HepG2 (cell line): ENCODE results near the gene RNF6. TPM values are rescaled to one million over a fixed set of nuclear protein-coding genes. Genes with fewer than 3 reads are reported as not detected.

ENCODE experiments used
- NCOR1 ChIP-seq: fragments of 200-600 bp; sonication (generic); IDR thresholded peaks from 2 replicates; pipeline ENCODE4 v1.7.0; 2017; ENCODE audit warnings: antibody characterized with exemption, low read length, borderline replicate concordance
- ZBTB20 ChIP-seq: sonication (generic); formaldehyde crosslinking; IDR thresholded peaks from 2 replicates; pipeline ENCODE4 v1.8.1; 2023; ENCODE audit warnings: missing genetic modification reagents, low read depth, mild to moderate bottlenecking, borderline replicate concordance
- polyA plus RNA-seq, 8 experiments: library from polyadenylated mRNA; depleted of rRNA in 3 of 8; stranded (reverse) in 7 of 8; unstranded in 1 of 8; fragments of >200 nt; fragmentation: Illumina TruSeq in 4 of 8; extraction: Trizol in 4 of 8; gene quantifications; 2 replicates each; pipeline versions ENCODE4 v1.2.1 to v1.2.3, GENCODE V29; 2011 to 2016; ENCODE audit warnings: low read depth in 4 of 8, missing spikeins in 1 of 8, mixed read lengths in 1 of 8; ENCODE audit not compliant: insufficient read depth in 1 of 8
- total RNA-seq, 5 experiments: library from RNA; depleted of rRNA; stranded (reverse); fragments of >200 nt; fragmentation: Illumina TruSeq; extraction: Trizol; gene quantifications; 2 replicates each; pipeline ENCODE4 v1.2.3, GENCODE V29; 2016; ENCODE audit warnings: low read depth in 1 of 5
- TF ChIP-seq, protein P1 (sequence below): sonication (generic); formaldehyde crosslinking; IDR thresholded peaks from 2 replicates; pipeline ENCODE4 v1.4.0; 2020; ENCODE audit warnings: missing genetic modification reagents
- TF ChIP-seq, protein P2 (sequence below), 2 experiments: fragments of 450-650 bp in 1 of 2; sonication (generic) in 1 of 2; formaldehyde crosslinking in 1 of 2; IDR thresholded peaks; 2 replicates each; pipeline versions ENCODE4 v1.6.1 to v1.8.0; 2016 to 2022; ENCODE audit warnings: antibody characterized with exemption in 1 of 2, mild to moderate bottlenecking in 1 of 2, missing genetic modification reagents in 1 of 2
- TF ChIP-seq, protein P3 (sequence below): sonication (generic); formaldehyde crosslinking; conservative IDR thresholded peaks from 2 replicates; pipeline ENCODE4 v1.4.0; 2020; ENCODE audit warnings: mild to moderate bottlenecking, missing genetic modification reagents, moderate library complexity
- TF ChIP-seq, protein P4 (sequence below): sonication (generic); formaldehyde crosslinking; IDR thresholded peaks from 2 replicates; pipeline ENCODE4 v1.5.1; 2020; ENCODE audit warnings: missing genetic modification reagents, mild to moderate bottlenecking, borderline replicate concordance

RNF6 gene
- total and polyA plus RNA-seq, 2 of the 13 experiments (the other 11 are each of a cell fraction or from before 2014, with no cell fraction given) = 14.6 to 36.8 TPM

DNA sequence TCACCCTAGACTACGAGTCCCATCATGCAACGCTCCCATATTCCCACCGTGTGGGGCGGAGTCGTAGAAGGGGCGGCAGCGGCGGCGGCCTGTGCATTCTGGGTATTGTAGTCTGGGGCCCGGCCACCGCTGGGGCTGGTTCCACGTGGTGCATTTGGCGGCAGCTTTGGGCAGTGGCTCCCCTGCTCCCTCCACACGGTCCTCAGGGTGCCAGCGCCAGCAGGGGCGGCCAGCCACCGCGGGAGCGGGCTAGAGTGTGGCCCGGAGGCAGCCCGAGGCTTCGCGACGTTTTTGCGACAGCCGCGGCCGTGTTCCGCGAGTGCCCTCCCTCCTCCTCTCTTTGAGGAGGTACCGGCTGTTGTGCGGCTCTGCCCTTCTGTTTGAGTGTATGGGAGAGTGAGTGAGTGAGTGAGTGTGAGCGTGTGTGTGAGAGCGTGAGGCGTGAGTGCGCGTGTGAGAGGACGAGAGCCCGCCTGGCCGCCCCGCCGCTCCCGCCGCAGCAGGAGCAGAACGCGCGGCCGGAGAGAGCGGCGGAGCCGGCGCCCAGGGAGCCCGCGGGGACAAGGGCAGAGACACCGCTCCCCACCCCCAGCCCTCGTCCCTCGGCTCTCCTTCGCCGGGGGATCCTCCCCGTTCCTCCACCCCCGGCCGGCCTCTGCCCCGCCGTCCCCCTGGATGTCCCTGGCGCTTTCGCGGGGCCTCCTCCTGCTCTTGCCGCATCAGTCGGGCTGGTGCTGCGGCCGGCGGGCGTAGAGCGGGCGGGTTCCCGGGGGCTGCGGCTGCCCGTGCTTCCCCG lies 31.9 kb upstream of the RNF6 start, which contains the start of gene CDK8 (continued):
- TF ChIP-seq NCOR1 = no peak
- no peak for TF ChIP-seq ZBTB20 (CRISPR knock-in tag)
- TF ChIP-seq, protein P1, sequence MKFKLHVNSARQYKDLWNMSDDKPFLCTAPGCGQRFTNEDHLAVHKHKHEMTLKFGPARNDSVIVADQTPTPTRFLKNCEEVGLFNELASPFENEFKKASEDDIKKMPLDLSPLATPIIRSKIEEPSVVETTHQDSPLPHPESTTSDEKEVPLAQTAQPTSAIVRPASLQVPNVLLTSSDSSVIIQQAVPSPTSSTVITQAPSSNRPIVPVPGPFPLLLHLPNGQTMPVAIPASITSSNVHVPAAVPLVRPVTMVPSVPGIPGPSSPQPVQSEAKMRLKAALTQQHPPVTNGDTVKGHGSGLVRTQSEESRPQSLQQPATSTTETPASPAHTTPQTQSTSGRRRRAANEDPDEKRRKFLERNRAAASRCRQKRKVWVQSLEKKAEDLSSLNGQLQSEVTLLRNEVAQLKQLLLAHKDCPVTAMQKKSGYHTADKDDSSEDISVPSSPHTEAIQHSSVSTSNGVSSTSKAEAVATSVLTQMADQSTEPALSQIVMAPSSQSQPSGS (CRISPR knock-in tag) = 0 out of 2 replicates have a peak, but pooled peaks have one; percentile 36
- TF ChIP-seq, protein P2, sequence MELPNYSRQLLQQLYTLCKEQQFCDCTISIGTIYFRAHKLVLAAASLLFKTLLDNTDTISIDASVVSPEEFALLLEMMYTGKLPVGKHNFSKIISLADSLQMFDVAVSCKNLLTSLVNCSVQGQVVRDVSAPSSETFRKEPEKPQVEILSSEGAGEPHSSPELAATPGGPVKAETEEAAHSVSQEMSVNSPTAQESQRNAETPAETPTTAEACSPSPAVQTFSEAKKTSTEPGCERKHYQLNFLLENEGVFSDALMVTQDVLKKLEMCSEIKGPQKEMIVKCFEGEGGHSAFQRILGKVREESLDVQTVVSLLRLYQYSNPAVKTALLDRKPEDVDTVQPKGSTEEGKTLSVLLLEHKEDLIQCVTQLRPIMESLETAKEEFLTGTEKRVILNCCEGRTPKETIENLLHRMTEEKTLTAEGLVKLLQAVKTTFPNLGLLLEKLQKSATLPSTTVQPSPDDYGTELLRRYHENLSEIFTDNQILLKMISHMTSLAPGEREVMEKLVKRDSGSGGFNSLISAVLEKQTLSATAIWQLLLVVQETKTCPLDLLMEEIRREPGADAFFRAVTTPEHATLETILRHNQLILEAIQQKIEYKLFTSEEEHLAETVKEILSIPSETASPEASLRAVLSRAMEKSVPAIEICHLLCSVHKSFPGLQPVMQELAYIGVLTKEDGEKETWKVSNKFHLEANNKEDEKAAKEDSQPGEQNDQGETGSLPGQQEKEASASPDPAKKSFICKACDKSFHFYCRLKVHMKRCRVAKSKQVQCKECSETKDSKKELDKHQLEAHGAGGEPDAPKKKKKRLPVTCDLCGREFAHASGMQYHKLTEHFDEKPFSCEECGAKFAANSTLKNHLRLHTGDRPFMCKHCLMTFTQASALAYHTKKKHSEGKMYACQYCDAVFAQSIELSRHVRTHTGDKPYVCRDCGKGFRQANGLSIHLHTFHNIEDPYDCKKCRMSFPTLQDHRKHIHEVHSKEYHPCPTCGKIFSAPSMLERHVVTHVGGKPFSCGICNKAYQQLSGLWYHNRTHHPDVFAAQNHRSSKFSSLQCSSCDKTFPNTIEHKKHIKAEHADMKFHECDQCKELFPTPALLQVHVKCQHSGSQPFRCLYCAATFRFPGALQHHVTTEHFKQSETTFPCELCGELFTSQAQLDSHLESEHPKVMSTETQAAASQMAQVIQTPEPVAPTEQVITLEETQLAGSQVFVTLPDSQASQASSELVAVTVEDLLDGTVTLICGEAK (IDR thresholded peaks at IDR 0.05) = no peak
- TF ChIP-seq, protein P2 (CRISPR knock-in tag; IDR thresholded peaks at IDR 0.05) = peak; percentile 69; the same call in 1 of the 2 replicates
- TF ChIP-seq, protein P3, sequence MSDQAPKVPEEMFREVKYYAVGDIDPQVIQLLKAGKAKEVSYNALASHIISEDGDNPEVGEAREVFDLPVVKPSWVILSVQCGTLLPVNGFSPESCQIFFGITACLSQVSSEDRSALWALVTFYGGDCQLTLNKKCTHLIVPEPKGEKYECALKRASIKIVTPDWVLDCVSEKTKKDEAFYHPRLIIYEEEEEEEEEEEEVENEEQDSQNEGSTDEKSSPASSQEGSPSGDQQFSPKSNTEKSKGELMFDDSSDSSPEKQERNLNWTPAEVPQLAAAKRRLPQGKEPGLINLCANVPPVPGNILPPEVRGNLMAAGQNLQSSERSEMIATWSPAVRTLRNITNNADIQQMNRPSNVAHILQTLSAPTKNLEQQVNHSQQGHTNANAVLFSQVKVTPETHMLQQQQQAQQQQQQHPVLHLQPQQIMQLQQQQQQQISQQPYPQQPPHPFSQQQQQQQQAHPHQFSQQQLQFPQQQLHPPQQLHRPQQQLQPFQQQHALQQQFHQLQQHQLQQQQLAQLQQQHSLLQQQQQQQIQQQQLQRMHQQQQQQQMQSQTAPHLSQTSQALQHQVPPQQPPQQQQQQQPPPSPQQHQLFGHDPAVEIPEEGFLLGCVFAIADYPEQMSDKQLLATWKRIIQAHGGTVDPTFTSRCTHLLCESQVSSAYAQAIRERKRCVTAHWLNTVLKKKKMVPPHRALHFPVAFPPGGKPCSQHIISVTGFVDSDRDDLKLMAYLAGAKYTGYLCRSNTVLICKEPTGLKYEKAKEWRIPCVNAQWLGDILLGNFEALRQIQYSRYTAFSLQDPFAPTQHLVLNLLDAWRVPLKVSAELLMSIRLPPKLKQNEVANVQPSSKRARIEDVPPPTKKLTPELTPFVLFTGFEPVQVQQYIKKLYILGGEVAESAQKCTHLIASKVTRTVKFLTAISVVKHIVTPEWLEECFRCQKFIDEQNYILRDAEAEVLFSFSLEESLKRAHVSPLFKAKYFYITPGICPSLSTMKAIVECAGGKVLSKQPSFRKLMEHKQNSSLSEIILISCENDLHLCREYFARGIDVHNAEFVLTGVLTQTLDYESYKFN = no peak; the same call in 1 of the 2 replicates
- TF ChIP-seq, protein P4, sequence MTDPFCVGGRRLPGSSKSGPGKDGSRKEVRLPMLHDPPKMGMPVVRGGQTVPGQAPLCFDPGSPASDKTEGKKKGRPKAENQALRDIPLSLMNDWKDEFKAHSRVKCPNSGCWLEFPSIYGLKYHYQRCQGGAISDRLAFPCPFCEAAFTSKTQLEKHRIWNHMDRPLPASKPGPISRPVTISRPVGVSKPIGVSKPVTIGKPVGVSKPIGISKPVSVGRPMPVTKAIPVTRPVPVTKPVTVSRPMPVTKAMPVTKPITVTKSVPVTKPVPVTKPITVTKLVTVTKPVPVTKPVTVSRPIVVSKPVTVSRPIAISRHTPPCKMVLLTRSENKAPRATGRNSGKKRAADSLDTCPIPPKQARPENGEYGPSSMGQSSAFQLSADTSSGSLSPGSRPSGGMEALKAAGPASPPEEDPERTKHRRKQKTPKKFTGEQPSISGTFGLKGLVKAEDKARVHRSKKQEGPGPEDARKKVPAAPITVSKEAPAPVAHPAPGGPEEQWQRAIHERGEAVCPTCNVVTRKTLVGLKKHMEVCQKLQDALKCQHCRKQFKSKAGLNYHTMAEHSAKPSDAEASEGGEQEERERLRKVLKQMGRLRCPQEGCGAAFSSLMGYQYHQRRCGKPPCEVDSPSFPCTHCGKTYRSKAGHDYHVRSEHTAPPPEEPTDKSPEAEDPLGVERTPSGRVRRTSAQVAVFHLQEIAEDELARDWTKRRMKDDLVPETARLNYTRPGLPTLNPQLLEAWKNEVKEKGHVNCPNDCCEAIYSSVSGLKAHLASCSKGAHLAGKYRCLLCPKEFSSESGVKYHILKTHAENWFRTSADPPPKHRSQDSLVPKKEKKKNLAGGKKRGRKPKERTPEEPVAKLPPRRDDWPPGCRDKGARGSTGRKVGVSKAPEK (CRISPR knock-in tag) = no peak
